H9 (cell line): Measurements from ENCODE around the gene SETD3. TPM values are rescaled to one million over a fixed set of nuclear protein-coding genes. Genes with fewer than 3 reads are reported as not detected.

Experiments used
- DNase-seq: peaks from one replicate; pipeline ENCODE4 v3.0.0-alpha.2; 2017
- H2AFZ ChIP-seq: one replicate; pipeline ENCODE4 v1.6.1; 2013; ENCODE audit warnings: mild to moderate bottlenecking, low read length, control low read depth, moderate library complexity
- H2AK5ac ChIP-seq: 2 replicates; pipeline ENCODE4 v1.6.1; 2013; ENCODE audit warnings: low read length, control low read depth, mixed read lengths; ENCODE audit not compliant: insufficient read length
- H2BK120ac ChIP-seq: one replicate; pipeline ENCODE4 v1.6.1; 2013; ENCODE audit warnings: low read depth, mild to moderate bottlenecking, low read length, control low read depth, inconsistent platforms; ENCODE audit not compliant: poor library complexity, severe bottlenecking
- H2BK12ac ChIP-seq: 2 replicates; pipeline ENCODE4 v1.6.1; 2013; ENCODE audit warnings: low read length, control low read depth, mixed read lengths, low read depth; ENCODE audit not compliant: insufficient read length
- H2BK15ac ChIP-seq: 2 replicates; pipeline ENCODE4 v1.6.1; 2013; ENCODE audit warnings: low read depth, low read length, control low read depth
- H2BK20ac ChIP-seq: one replicate; pipeline ENCODE4 v1.6.1; 2013; ENCODE audit warnings: low read depth, mild to moderate bottlenecking, low read length, control low read depth, inconsistent platforms; ENCODE audit not compliant: poor library complexity, severe bottlenecking
- H2BK5ac ChIP-seq: 2 replicates; pipeline ENCODE4 v1.6.1; 2013; ENCODE audit warnings: low read length, control low read depth, mixed read lengths; ENCODE audit not compliant: insufficient read length
- H3K14ac ChIP-seq: 2 replicates; pipeline ENCODE4 v1.6.1; 2013; ENCODE audit warnings: low read length, control low read depth; ENCODE audit not compliant: insufficient read depth
- H3K18ac ChIP-seq: 2 replicates; pipeline ENCODE4 v1.6.1; 2013; ENCODE audit warnings: low read depth, mild to moderate bottlenecking, mixed read lengths, low read length, control low read depth; ENCODE audit not compliant: insufficient read length
- H3K23ac ChIP-seq: 2 replicates; pipeline ENCODE4 v1.6.1; 2013; ENCODE audit warnings: low read length, control low read depth, mixed read lengths, low read depth; ENCODE audit not compliant: insufficient read length
- H3K23me2 ChIP-seq: 2 replicates; pipeline ENCODE4 v1.6.1; 2013; ENCODE audit warnings: low read depth, mild to moderate bottlenecking, mixed read lengths, low read length, control low read depth; ENCODE audit not compliant: insufficient read length, poor library complexity, severe bottlenecking
- H3K27ac ChIP-seq: 2 replicates; pipeline ENCODE4 v1.5.1; 2013; ENCODE audit warnings: low read length, control low read depth, mixed read lengths, low read depth; ENCODE audit not compliant: insufficient read length
- H3K27me3 ChIP-seq: 2 replicates; pipeline ENCODE4 v1.6.1; 2013; ENCODE audit warnings: low read length, control low read depth, inconsistent platforms; ENCODE audit not compliant: insufficient read depth
- H3K4ac ChIP-seq: 2 replicates; pipeline ENCODE4 v1.6.1; 2013; ENCODE audit warnings: low read depth, mild to moderate bottlenecking, control low read depth, inconsistent platforms, low read length, moderate library complexity
- H3K4me1 ChIP-seq: 2 replicates; pipeline ENCODE4 v1.6.1; 2013; ENCODE audit warnings: low read length, control low read depth, inconsistent platforms; ENCODE audit not compliant: insufficient read depth
- H3K4me2 ChIP-seq: 2 replicates; pipeline ENCODE4 v1.6.1; 2013; ENCODE audit warnings: low read length, control low read depth, mixed read lengths; ENCODE audit not compliant: insufficient read length, insufficient read depth
- H3K56ac ChIP-seq: 2 replicates; pipeline ENCODE4 v1.6.1; 2013; ENCODE audit warnings: low read depth, mild to moderate bottlenecking, mixed read lengths, low read length, control low read depth; ENCODE audit not compliant: insufficient read length
- H3K79me1 ChIP-seq: 2 replicates; pipeline ENCODE4 v1.6.1; 2013; ENCODE audit warnings: low read depth, mild to moderate bottlenecking, moderate library complexity, low read length, control low read depth, inconsistent platforms; ENCODE audit not compliant: insufficient read depth, poor library complexity, severe bottlenecking
- H3K79me2 ChIP-seq: 2 replicates; pipeline ENCODE4 v1.6.1; 2013; ENCODE audit warnings: low read length, control low read depth, inconsistent platforms; ENCODE audit not compliant: insufficient read depth
- H3K9ac ChIP-seq: 2 replicates; pipeline ENCODE4 v1.6.1; 2013; ENCODE audit warnings: low read length, control low read depth, mixed read lengths; ENCODE audit not compliant: insufficient read length; ENCODE audit errors: extremely low read depth
- H3K9me3 ChIP-seq: one replicate; pipeline ENCODE4 v1.6.1; 2013; ENCODE audit warnings: low read depth, low read length, inconsistent platforms; ENCODE audit not compliant: control insufficient read depth
- H3T11ph ChIP-seq: one replicate; pipeline ENCODE4 v1.6.1; 2013; ENCODE audit warnings: mild to moderate bottlenecking, low read length, control low read depth, inconsistent platforms
- H4K20me1 ChIP-seq: one replicate; pipeline ENCODE4 v1.6.1; 2013; ENCODE audit not compliant: control insufficient read depth, insufficient read length, insufficient read depth
- H4K5ac ChIP-seq: 2 replicates; pipeline ENCODE4 v1.6.1; 2013; ENCODE audit warnings: low read depth, mild to moderate bottlenecking, mixed read lengths, low read length, control low read depth; ENCODE audit not compliant: insufficient read length
- H4K8ac ChIP-seq: replicated peaks from 2 replicates; pipeline ENCODE4 v1.6.1; 2013; ENCODE audit warnings: low read length, control low read depth, mixed read lengths, low read depth; ENCODE audit not compliant: insufficient read length
- H4K91ac ChIP-seq: 2 replicates; pipeline ENCODE4 v1.6.1; 2013; ENCODE audit warnings: low read depth, mild to moderate bottlenecking, moderate library complexity, mixed read lengths, low read length, control low read depth; ENCODE audit not compliant: insufficient read length
- H3K27ac Mint-ChIP-seq, 3 experiments: 2 replicates in 2 of 3; 3 replicates in 1 of 3; pipeline ENCODE4 v1.8.0; 2020 to 2021; ENCODE audit warnings: mixed read lengths in 3 of 3, mild to moderate bottlenecking in 1 of 3, moderate library complexity in 1 of 3
- H3K27me3 Mint-ChIP-seq: 2 replicates; pipeline ENCODE4 v1.8.0; 2021; ENCODE audit warnings: low read depth, mild to moderate bottlenecking, moderate library complexity, mixed read lengths
- H3K36me3 Mint-ChIP-seq, 3 experiments: 2 replicates in 2 of 3; 3 replicates in 1 of 3; pipeline ENCODE4 v1.8.0; 2020 to 2021; ENCODE audit warnings: low read depth in 3 of 3, mixed read lengths in 3 of 3; ENCODE audit not compliant: insufficient read depth in 1 of 3
- H3K4me1 Mint-ChIP-seq, 2 experiments: 2 replicates each; pipeline ENCODE4 v1.8.0; 2020; ENCODE audit warnings: mixed read lengths in 2 of 2
- H3K4me3 Mint-ChIP-seq, 2 experiments: 2 replicates in 1 of 2; 3 replicates in 1 of 2; pipeline ENCODE4 v1.8.0; 2020 to 2021; ENCODE audit warnings: mild to moderate bottlenecking in 2 of 2, mixed read lengths in 2 of 2, moderate library complexity in 1 of 2
- H3K9me3 Mint-ChIP-seq, 2 experiments: 2 replicates in 1 of 2; 3 replicates in 1 of 2; pipeline ENCODE4 v1.8.0; 2020; ENCODE audit warnings: mild to moderate bottlenecking in 2 of 2, mixed read lengths in 2 of 2, moderate library complexity in 1 of 2
- WGBS: extraction: QIAGEN DNeasy Blood & Tissue Kit; methylation state at CpG from one replicate; pipeline ENCODE4 v1.1.7; 2013; ENCODE audit warnings: missing lambda C conversion rate, low lambda C conversion rate, mixed read lengths; ENCODE audit not compliant: insufficient read length; ENCODE audit errors: extremely low coverage; 5-methylcytosine and 5-hydroxymethylcytosine counted together
- total RNA-seq: library from RNA; stranded (reverse); gene quantifications from 2 replicates; pipeline ENCODE4 v1.2.1, GENCODE V29; 2021
- TF ChIP-seq, protein P1 (sequence below): fragments of 200-600 bp; sonication (generic); conservative IDR thresholded peaks from 3 replicates; pipeline ENCODE4 v1.8.0; 2021; ENCODE audit warnings: antibody characterized with exemption, mild to moderate bottlenecking

The SETD3 gene
- total RNA-seq, 1 experiment from 2014 or later = 56.7 TPM

DNA sequence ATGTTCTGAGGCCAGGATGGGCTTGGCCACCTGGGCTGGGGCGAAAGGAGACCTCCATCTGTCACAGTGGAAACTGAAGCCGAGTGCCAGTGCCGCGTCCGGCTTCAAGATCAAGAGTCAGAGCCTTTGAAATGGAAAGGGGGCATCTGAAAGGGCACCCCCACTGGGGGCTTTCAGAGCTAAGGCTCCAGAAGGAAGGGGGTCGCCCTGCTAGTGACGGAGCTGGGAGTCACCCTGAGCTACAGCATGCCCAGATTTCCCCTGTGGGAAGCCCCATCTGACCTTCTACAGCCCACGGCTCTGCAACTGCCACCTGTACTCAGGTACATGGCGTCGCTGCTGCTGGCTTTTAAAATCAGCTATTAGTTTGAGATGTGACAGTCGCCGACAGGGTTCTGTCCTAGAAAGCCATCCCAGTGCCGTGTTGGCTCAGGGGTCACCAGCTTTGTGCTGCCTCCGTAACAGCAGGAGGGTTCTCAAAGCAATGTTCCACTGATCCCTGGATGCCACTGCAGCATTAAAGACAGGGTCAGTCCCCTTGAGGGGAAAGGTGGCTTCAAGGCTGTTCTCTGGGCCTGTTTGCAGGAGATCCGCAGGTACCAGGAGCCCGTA, 32.0 kb upstream of the SETD3 start:
- Histone ChIP-seq H3K23me2 (no peaks in the 10 kb centered on the region), H3K79me2 (no peaks in the 10 kb centered on the region), H2BK15ac (no peak overlapping the region), H2AK5ac (no peak overlapping the region), H3K9me3 (no peaks in the 10 kb centered on the region), H3K4me1 (no peaks in the 10 kb centered on the region), H2AFZ (no peak overlapping the region), H4K20me1 (peaks cover 2% of the 10 kb centered on the region), H3K27me3 (no peaks in the 10 kb centered on the region), H3K27ac (no peak overlapping the region), H4K5ac (no peak overlapping the region), H3K4ac (no peak overlapping the region), H3K56ac (no peak overlapping the region), H3K14ac (no peak overlapping the region), H3K9ac (no peak overlapping the region), H3K23ac (no peak overlapping the region), H2BK20ac (no peak overlapping the region), H4K91ac (no peak overlapping the region), H3K79me1 (no peaks in the 10 kb centered on the region), H3K4me2 (no peak overlapping the region), H3T11ph (no peak overlapping the region), H3K18ac (no peak overlapping the region), H2BK120ac (no peak overlapping the region), H4K8ac (no peak overlapping the region), H2BK12ac (no peak overlapping the region), H2BK5ac (no peak overlapping the region)
- no peaks in the 10 kb centered on the region for H3K27me3 Mint-ChIP-seq
- no peak overlapping the region for H3K4me3 Mint-ChIP-seq
- peaks cover 8 to 34% (median 22%) of the 10 kb centered on the region in 3 experiments; a peak in 6 of 7 replicates for H3K36me3 Mint-ChIP-seq
- H3K27ac Mint-ChIP-seq = 0 out of 7 replicates have a peak overlapping the region, but pooled peaks of 2 of the 3 experiments have one; percentile 21 to 64
- no CpG with 5 or more reads among the region's 16 CpGs for WGBS
- DNase-seq = no peak
- TF ChIP-seq, protein P1, sequence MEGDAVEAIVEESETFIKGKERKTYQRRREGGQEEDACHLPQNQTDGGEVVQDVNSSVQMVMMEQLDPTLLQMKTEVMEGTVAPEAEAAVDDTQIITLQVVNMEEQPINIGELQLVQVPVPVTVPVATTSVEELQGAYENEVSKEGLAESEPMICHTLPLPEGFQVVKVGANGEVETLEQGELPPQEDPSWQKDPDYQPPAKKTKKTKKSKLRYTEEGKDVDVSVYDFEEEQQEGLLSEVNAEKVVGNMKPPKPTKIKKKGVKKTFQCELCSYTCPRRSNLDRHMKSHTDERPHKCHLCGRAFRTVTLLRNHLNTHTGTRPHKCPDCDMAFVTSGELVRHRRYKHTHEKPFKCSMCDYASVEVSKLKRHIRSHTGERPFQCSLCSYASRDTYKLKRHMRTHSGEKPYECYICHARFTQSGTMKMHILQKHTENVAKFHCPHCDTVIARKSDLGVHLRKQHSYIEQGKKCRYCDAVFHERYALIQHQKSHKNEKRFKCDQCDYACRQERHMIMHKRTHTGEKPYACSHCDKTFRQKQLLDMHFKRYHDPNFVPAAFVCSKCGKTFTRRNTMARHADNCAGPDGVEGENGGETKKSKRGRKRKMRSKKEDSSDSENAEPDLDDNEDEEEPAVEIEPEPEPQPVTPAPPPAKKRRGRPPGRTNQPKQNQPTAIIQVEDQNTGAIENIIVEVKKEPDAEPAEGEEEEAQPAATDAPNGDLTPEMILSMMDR = no peak
- peaks cover 4 to 12% of the 10 kb centered on the region in 2 experiments for H3K4me1 Mint-ChIP-seq
- H3K9me3 Mint-ChIP-seq = no peaks in the 10 kb centered on the region
